Measurements from ENCODE around the gene APBB1IP. TPM values are rescaled to one million over a fixed set of nuclear protein-coding genes. Genes with fewer than 3 reads are reported as not detected.

Gene APBB1IP
- total RNA-seq, 1 experiment from 2014 or later, result not detected

DNA sequence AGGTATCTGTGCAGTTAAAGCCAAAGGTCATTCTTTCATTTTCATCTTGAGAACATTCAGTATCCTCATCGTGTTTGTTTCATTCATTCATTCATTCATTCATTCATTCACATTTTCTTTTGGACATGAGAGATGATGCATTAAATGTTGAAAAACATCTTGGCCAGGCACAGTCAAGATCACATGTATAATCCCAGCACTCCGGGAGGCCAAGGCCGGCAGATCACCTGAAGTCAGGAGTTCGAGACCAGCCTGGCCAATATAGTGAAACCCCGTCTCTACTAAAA is 34.3 kb downstream of the APBB1IP start:
- Histone ChIP-seq H2BK20ac (ENCODE audit: low read depth, low read length, poor library complexity, severe bottlenecking) (no peak overlapping the region), H3K23ac (ENCODE audit: insufficient read length, low read depth, low read length) (no peak overlapping the region), H3K4me2 (ENCODE audit: insufficient read depth, insufficient read length, low read length) (no peak overlapping the region), H3K27me3 (ENCODE audit: insufficient read depth, low read length) (no peaks in the 10 kb centered on the region; the same call in 1 of the 2 replicates), H3K79me1 (ENCODE audit: insufficient read depth, low read depth, low read length, poor library complexity, severe bottlenecking) (no peaks in the 10 kb centered on the region), H3K27ac (ENCODE audit: insufficient read length, low read depth, low read length) (no peak overlapping the region), H2BK120ac (ENCODE audit: low read depth, low read length, poor library complexity, severe bottlenecking) (no peak overlapping the region), H3K56ac (ENCODE audit: insufficient read length, low read depth, low read length) (no peak overlapping the region), H3K9me3 (ENCODE audit: control insufficient read depth, low read depth, low read length) (no peaks in the 10 kb centered on the region), H2BK5ac (ENCODE audit: insufficient read length, low read length) (no peak overlapping the region), H4K5ac (ENCODE audit: insufficient read length, low read depth, low read length) (no peak overlapping the region), H4K91ac (ENCODE audit: insufficient read length, low read depth, low read length) (no peak overlapping the region), H3K79me2 (ENCODE audit: insufficient read depth, low read length) (no peaks in the 10 kb centered on the region), H3K9ac (ENCODE audit: extremely low read depth, insufficient read length, low read length) (no peak overlapping the region), H4K20me1 (ENCODE audit: control insufficient read depth, insufficient read depth, insufficient read length) (no peaks in the 10 kb centered on the region), H3K4me1 (ENCODE audit: insufficient read depth, low read length) (no peaks in the 10 kb centered on the region), H3K14ac (ENCODE audit: insufficient read depth, low read length) (no peak overlapping the region), H3K23me2 (ENCODE audit: insufficient read length, low read depth, low read length, poor library complexity, severe bottlenecking) (no peaks in the 10 kb centered on the region), H2BK15ac (ENCODE audit: low read depth, low read length) (no peak overlapping the region), H2AK5ac (ENCODE audit: insufficient read length, low read length) (no peak overlapping the region), H2BK12ac (ENCODE audit: insufficient read length, low read depth, low read length) (no peak overlapping the region), H2AFZ (ENCODE audit: low read length) (no peak overlapping the region), H4K8ac (replicated peaks; ENCODE audit: insufficient read length, low read depth, low read length) (no peak overlapping the region), H3K4ac (ENCODE audit: low read depth, low read length) (no peak overlapping the region), H3T11ph (ENCODE audit: low read length) (no peak overlapping the region), H3K18ac (ENCODE audit: insufficient read length, low read depth, low read length) (no peak overlapping the region)
- Mint-ChIP-seq H3K36me3 (ENCODE audit: insufficient read depth in 1 of 3, low read depth in 3 of 3) (no peaks in the 10 kb centered on the region; a peak in 1 of 7 replicates), H3K27me3 (ENCODE audit: low read depth) (no peaks in the 10 kb centered on the region), H3K4me1 (peaks cover 5% of the 10 kb centered on the region in 2 experiments; a peak in 3 of 4 replicates), H3K9me3 (no peaks in the 10 kb centered on the region), H3K4me3 (no peak overlapping the region), H3K27ac (no peak overlapping the region)
- DNase-seq, result no peak
- no CpG with 5 or more reads among the region's 5 CpGs for WGBS (ENCODE audit: extremely low coverage, insufficient read length, low lambda C conversion rate)
- TF ChIP-seq, protein P1, sequence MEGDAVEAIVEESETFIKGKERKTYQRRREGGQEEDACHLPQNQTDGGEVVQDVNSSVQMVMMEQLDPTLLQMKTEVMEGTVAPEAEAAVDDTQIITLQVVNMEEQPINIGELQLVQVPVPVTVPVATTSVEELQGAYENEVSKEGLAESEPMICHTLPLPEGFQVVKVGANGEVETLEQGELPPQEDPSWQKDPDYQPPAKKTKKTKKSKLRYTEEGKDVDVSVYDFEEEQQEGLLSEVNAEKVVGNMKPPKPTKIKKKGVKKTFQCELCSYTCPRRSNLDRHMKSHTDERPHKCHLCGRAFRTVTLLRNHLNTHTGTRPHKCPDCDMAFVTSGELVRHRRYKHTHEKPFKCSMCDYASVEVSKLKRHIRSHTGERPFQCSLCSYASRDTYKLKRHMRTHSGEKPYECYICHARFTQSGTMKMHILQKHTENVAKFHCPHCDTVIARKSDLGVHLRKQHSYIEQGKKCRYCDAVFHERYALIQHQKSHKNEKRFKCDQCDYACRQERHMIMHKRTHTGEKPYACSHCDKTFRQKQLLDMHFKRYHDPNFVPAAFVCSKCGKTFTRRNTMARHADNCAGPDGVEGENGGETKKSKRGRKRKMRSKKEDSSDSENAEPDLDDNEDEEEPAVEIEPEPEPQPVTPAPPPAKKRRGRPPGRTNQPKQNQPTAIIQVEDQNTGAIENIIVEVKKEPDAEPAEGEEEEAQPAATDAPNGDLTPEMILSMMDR (conservative IDR thresholded peaks at IDR 0.05), result no peak

Data from H9 (cell line).